Measurements from ENCODE around the gene MEOX1. TPM values are rescaled to one million over a fixed set of nuclear protein-coding genes. Genes with fewer than 3 reads are reported as not detected.

The MEOX1 gene
- total and polyA plus RNA-seq, 2 of the 8 experiments (the other 6 are each of a cell fraction or from before 2014, with no cell fraction given): not detected

DNA sequence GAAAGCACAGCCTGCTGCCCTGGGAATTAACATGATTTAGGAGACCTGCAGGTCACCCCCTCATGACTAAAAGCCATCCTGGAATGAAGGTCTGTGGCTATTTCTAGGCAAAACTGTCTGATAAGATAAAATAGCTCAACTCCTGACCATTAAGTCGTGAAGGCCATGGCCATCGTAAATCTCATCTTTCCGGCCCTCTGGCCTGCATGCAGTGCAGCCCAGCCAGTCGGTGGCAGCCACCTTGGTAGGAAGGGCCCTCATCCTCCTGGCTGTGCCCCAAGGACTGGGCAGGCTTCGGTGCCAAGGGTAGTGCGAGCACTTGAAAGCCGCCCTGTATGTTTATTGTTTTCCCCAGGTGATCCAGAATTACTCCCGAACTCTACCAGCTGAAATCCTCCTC, 18.2 kb upstream of the MEOX1 start:
- Histone ChIP-seq H3K36me3 (ENCODE audit: control insufficient read depth in 2 of 4, insufficient read depth in 4 of 4, low read length in 3 of 4) (no peaks in the 10 kb centered on the region), H2AK5ac (ENCODE audit: low read depth, low read length) (0 out of 2 replicates have a peak overlapping the region, but pooled peaks have one; percentile 14), H3K4ac (replicated peaks; ENCODE audit: insufficient read length, low read depth, low read length) (no peak overlapping the region), H2BK120ac (replicated peaks; ENCODE audit: low read depth, low read length) (no peak overlapping the region), H4K8ac (ENCODE audit: extremely low read depth, insufficient read depth, low read length) (no peak overlapping the region), H3K9ac (replicated peaks in 1 of 4; ENCODE audit: extremely low read depth in 1 of 4, low read depth in 3 of 4, low read length in 3 of 4) (no peak overlapping the region), H3K23ac (ENCODE audit: insufficient read length) (no peak overlapping the region), H3K9me3 (ENCODE audit: insufficient read depth in 2 of 2, low read depth in 1 of 2, low read length in 1 of 2) (no peaks in the 10 kb centered on the region), H3K4me1 (replicated peaks in 1 of 4; ENCODE audit: control insufficient read depth in 3 of 4, insufficient read depth in 4 of 4, low read length in 3 of 4) (peaks cover 0 to 22% (median 9%) of the 10 kb centered on the region in 4 experiments; a peak in 6 of 7 replicates), H4K5ac (ENCODE audit: insufficient read length, low read depth, low read length) (no peak overlapping the region), H3K4me2 (ENCODE audit: insufficient read depth in 1 of 2, low read depth in 2 of 2, low read length in 2 of 2) (no peak overlapping the region), H3K27ac (ENCODE audit: low read depth, low read length) (no peak overlapping the region), H3K27me3 (replicated peaks in 1 of 4; ENCODE audit: control insufficient read depth in 3 of 4, extremely low read depth in 1 of 4, insufficient read depth in 3 of 4, low read length in 3 of 4) (0 out of 7 replicates have a peak, but pooled peaks cover 0 to 2% (median 0%) of the 10 kb centered on the region in 4 experiments), H2AFZ (ENCODE audit: low read length) (0 out of 2 replicates have a peak overlapping the region, but pooled peaks have one; percentile 39), H3K23me2 (ENCODE audit: low read depth, low read length) (no peaks in the 10 kb centered on the region), H2BK12ac (ENCODE audit: low read depth, low read length) (no peak overlapping the region), H3K14ac (ENCODE audit: insufficient read length) (no peak overlapping the region), H2BK5ac (ENCODE audit: low read depth, low read length) (no peak overlapping the region; the same call in 1 of the 2 replicates), H3K79me1 (ENCODE audit: low read depth, low read length) (no peaks in the 10 kb centered on the region), H4K20me1 (replicated peaks in 1 of 2; ENCODE audit: control insufficient read depth in 1 of 2, insufficient read depth in 2 of 2, low read length in 2 of 2) (no peaks in the 10 kb centered on the region), H3K18ac (ENCODE audit: extremely low read depth, low read length) (no peak overlapping the region), H2BK20ac (ENCODE audit: low read length) (no peak overlapping the region), H3K79me2 (ENCODE audit: control insufficient read depth in 1 of 2, insufficient read depth in 2 of 2, low read length in 2 of 2) (no peaks in the 10 kb centered on the region), H3K56ac (replicated peaks; ENCODE audit: insufficient read length, low read depth, low read length) (no peak overlapping the region), H4K91ac (replicated peaks; ENCODE audit: insufficient read length, low read length) (no peak overlapping the region), H3K4me3 (ENCODE audit: extremely low read depth in 1 of 4, insufficient read depth in 2 of 4, low read depth in 3 of 4, low read length in 4 of 4) (no peak overlapping the region), H2BK15ac (ENCODE audit: low read length) (peak overlapping the region; percentile 25; the same call in 1 of the 2 replicates)
- ChIA-PET POLR2A (ENCODE audit: partially characterized antibody) (interaction anchor here (1.3 to 1.7 kb wide), 2 partner anchors 28 to 103 kb away, joined by 3 to 5 read pairs; no protein-coding TSS in a partner anchor), CTCF (ENCODE audit: partially characterized antibody) (interaction anchor here (0.6 to 1.6 kb wide), 11 partner anchors 13 to 446 kb away, joined by 3 to 10 read pairs (median 4); no protein-coding TSS in a partner anchor)
- no peak for TF ChIP-seq CTBP2 (IDR thresholded peaks at IDR 0.05; ENCODE audit: borderline replicate concordance, insufficient read depth, insufficient read length, low read length)
- TF ChIP-seq GTF2F1 (IDR thresholded peaks at IDR 0.05; ENCODE audit: borderline replicate concordance, low read depth, low read length): no peak
- no peak for TF ChIP-seq PHF8 (conservative IDR thresholded peaks at IDR 0.05; ENCODE audit: low read depth, low read length)
- no peak for TF ChIP-seq SIX5 (IDR thresholded peaks at IDR 0.05; ENCODE audit: low read depth, low read length)
- TF ChIP-seq POLR2AphosphoS5 (IDR thresholded peaks at IDR 0.05; ENCODE audit: low read depth, low read length): no peak
- TF ChIP-seq CEBPB (IDR thresholded peaks at IDR 0.05; ENCODE audit: low read depth, low read length): no peak
- TF ChIP-seq SIN3A (conservative IDR thresholded peaks at IDR 0.05 in 1 of 2, IDR thresholded peaks at IDR 0.05 in 1 of 2; ENCODE audit: low read depth in 1 of 2, low read length in 2 of 2): no peak
- FAIRE-seq (no peak), DNase-seq (ENCODE audit: low read depth in 1 of 2, low spot score in 2 of 2) (no peak)
- WGBS, 2 experiments (ENCODE audit: extremely low coverage in 1 of 2, insufficient coverage in 1 of 2, insufficient read length in 1 of 2, insufficient replicate concordance in 2 of 2, low coverage in 1 of 2, low lambda C conversion rate in 2 of 2, missing lambda C conversion rate in 1 of 2): 88% methylated on average over 8 of the region's 8 CpGs; no CpG with 5 or more reads in 1 of the 2 experiments
